Measurements from ENCODE around the gene FTH1. TPM values are rescaled to one million over a fixed set of nuclear protein-coding genes. Genes with fewer than 3 reads are reported as not detected.
A peak's percentile ranks its signal among the peaks of the same experiment; 100 is the strongest.

The FTH1 gene
- total and polyA plus RNA-seq, 2 of the 4 experiments (the other 2 are of a cell fraction) = 344 to 2,516 TPM

DNA sequence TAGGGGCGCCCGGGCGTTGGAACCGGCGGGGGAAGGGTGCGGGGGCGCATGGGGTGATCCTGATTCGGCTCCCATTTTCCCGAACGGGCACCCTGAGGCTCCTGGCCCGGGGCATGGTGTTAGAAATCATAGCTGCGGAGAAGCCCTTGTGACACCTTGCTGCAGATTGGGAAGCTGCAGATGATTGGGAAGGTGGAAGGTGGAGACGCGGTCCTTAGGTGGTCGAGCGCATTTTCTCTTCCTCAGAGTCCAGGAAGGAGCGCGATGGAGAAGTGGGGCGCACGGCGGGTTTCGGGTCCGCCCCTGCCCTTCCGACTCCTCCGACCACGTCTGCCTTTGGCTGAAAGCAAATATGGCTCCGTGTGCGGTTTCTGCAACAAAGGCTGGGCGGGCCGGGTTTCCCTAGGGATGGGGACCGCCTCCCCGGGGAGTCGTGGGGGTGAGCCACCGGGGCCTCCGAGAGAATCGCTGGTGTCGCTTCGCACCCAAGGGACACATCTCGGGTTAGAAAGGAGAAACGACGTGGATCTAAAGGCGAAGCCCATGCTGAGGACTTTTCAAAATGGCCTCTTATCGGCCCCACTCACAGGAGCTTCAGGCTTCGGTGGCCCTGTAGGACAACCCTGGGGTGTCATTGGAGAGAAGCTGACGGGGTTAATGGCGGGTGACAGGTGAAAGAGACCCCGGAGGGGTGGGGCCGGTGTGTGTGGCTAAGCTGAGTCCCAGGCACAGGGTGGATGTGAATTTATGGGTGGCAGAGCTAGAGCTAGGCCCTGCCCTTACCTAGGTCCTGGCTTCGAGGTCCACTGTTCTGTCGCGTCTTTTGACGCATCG is 707 bp upstream of the FTH1 start:
- peak overlapping the region; percentile 96 for H3K27ac ChIP-seq (ENCODE audit: insufficient read depth, low read length)
- peak overlapping the region; percentile 85 for H3K18ac ChIP-seq (ENCODE audit: low read depth, low read length)
- ChIA-PET POLR2A (ENCODE audit: unreplicated experiment) (interaction anchor here (0.5 to 1.4 kb wide), 5 partner anchors 9 to 141 kb away, joined by 4 to 10 read pairs (median 7); no protein-coding TSS in a partner anchor), CTCF (interaction anchor here (0.7 to 3.3 kb wide), 5 partner anchors 13 to 140 kb away, joined by 3 to 15 read pairs (median 4); no protein-coding TSS in a partner anchor)
- H3K36me3 ChIP-seq (ENCODE audit: control insufficient read depth, insufficient read depth, low read length) = peaks cover 27% of the 10 kb centered on the region
- no peaks in the 10 kb centered on the region for H3K27me3 ChIP-seq (ENCODE audit: control insufficient read depth, insufficient read depth, low read length)
- H2BK20ac ChIP-seq (ENCODE audit: low read depth, low read length) = peak overlapping the region; percentile 88
- H3K79me1 ChIP-seq (ENCODE audit: low read depth in 1 of 2, low read length in 2 of 2) = peaks cover 15 to 66% of the 10 kb centered on the region in 2 experiments
- BruUV-seq (replicated peaks) = no TSS peak
- peaks cover 28% of the 10 kb centered on the region for H3K9me1 ChIP-seq (ENCODE audit: insufficient read depth, low read length)
- peak overlapping the region; percentile 100 for H3K14ac ChIP-seq (replicated peaks; ENCODE audit: low read depth, low read length)
- no peak for DNase-seq
- peak overlapping the region; percentile 87 for H4K5ac ChIP-seq (ENCODE audit: low read depth, low read length)
- peak overlapping the region; percentile 89 for H2AFZ ChIP-seq (replicated peaks; ENCODE audit: low read length, poor library complexity)
- 16% methylated on average over 15 of the region's 53 CpGs; no CpG with 5 or more reads in 1 of the 2 experiments for WGBS, 2 experiments (ENCODE audit: extremely low coverage in 2 of 2, insufficient read length in 1 of 2)
- no peaks in the 10 kb centered on the region for H3K9me3 ChIP-seq (ENCODE audit: control insufficient read depth, insufficient read depth, low read length)
- peak overlapping the region; percentile 99 for H2AK9ac ChIP-seq (replicated peaks; ENCODE audit: low read depth, low read length, poor library complexity)
- peaks cover 24% of the 10 kb centered on the region for H3K4me1 ChIP-seq (ENCODE audit: control insufficient read depth, insufficient read depth, low read length)
- dilution Hi-C loops (cut with HindIII; ENCODE audit: low sequenced_read_pairs, unreplicated experiment) (no loop called here), in situ Hi-C loops (cut with MboI; ENCODE audit: low sequenced_read_pairs) (loop anchor here (10.0 kb wide), 1 partner anchor 57 kb away; no protein-coding TSS in a partner anchor), intact Hi-C loops (cut with micrococcal nuclease) (loop anchor here (1.0 to 2.0 kb wide), 4 partner anchors 57 to 171 kb away; no protein-coding TSS in a partner anchor)
- peak overlapping the region; percentile 98 for H2AK5ac ChIP-seq (ENCODE audit: low read depth, low read length)
- H3K4me3 ChIP-seq (ENCODE audit: insufficient read depth, low read depth, low read length) = peak overlapping the region; percentile 62
- peak overlapping the region; percentile 100 for H3K23ac ChIP-seq (ENCODE audit: low read depth, low read length)
- H2BK15ac ChIP-seq (ENCODE audit: low read depth, low read length) = peak overlapping the region; percentile 90; the same call in 2 of the 3 replicates
- peak overlapping the region; percentile 99 for H4K91ac ChIP-seq (ENCODE audit: insufficient read depth, low read depth, low read length)
- ATAC-seq (ENCODE audit: low read depth) = no peak
- peak overlapping the region; percentile 99 for H3K4ac ChIP-seq (ENCODE audit: low read depth, low read length)
- TF ChIP-seq NFE2L2 (IDR thresholded peaks at IDR 0.05; ENCODE audit: low read depth, low read length) (no peak; the same call in 1 of the 2 replicates), FOS (IDR thresholded peaks at IDR 0.05; ENCODE audit: low read depth, low read length) (no peak), POLR2A (IDR thresholded peaks at IDR 0.05; ENCODE audit: low read depth, low read length) (no peak), CHD1 (IDR thresholded peaks at IDR 0.05; ENCODE audit: low read depth, low read length) (no peak), RCOR1 (IDR thresholded peaks at IDR 0.05; ENCODE audit: insufficient replicate concordance, low read length) (no peak), MAZ (IDR thresholded peaks at IDR 0.05; ENCODE audit: borderline replicate concordance, low read depth, low read length) (no peak)
- TF ChIP-seq, protein P1, sequence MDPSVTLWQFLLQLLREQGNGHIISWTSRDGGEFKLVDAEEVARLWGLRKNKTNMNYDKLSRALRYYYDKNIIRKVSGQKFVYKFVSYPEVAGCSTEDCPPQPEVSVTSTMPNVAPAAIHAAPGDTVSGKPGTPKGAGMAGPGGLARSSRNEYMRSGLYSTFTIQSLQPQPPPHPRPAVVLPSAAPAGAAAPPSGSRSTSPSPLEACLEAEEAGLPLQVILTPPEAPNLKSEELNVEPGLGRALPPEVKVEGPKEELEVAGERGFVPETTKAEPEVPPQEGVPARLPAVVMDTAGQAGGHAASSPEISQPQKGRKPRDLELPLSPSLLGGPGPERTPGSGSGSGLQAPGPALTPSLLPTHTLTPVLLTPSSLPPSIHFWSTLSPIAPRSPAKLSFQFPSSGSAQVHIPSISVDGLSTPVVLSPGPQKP (IDR thresholded peaks at IDR 0.05; ENCODE audit: borderline replicate concordance, low read depth, low read length) = no peak
- TF ChIP-seq, protein P2, sequence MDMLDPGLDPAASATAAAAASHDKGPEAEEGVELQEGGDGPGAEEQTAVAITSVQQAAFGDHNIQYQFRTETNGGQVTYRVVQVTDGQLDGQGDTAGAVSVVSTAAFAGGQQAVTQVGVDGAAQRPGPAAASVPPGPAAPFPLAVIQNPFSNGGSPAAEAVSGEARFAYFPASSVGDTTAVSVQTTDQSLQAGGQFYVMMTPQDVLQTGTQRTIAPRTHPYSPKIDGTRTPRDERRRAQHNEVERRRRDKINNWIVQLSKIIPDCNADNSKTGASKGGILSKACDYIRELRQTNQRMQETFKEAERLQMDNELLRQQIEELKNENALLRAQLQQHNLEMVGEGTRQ (IDR thresholded peaks at IDR 0.05; ENCODE audit: low read depth, low read length) = no peak
- H4K8ac ChIP-seq (ENCODE audit: low read depth in 2 of 2, low read length in 2 of 2) = peak overlapping the region; percentile 90 to 95
- H3K4me2 ChIP-seq (ENCODE audit: low read depth, low read length) = peak overlapping the region; percentile 90
- peak overlapping the region; percentile 82 for H2BK5ac ChIP-seq (ENCODE audit: low read depth, low read length, poor library complexity, severe bottlenecking)
- H3K56ac ChIP-seq (ENCODE audit: extremely low read depth, insufficient read depth, low read length) = peak overlapping the region; percentile 99
- H3K9ac ChIP-seq (ENCODE audit: low read depth, low read length) = peak overlapping the region; percentile 94
- H4K20me1 ChIP-seq (ENCODE audit: insufficient read depth, low read length) = peaks cover 42% of the 10 kb centered on the region
- peak overlapping the region; percentile 93 for H2BK120ac ChIP-seq (ENCODE audit: low read depth, low read length)

Data from IMR-90 (cell line).